Measurements from ENCODE around the gene P2RY8. TPM values are rescaled to one million over a fixed set of nuclear protein-coding genes. Genes with fewer than 3 reads are reported as not detected.
A peak's percentile ranks its signal among the peaks of the same experiment; 100 is the strongest.

The P2RY8 gene
- total RNA-seq, 1 donor from 2014 or later: 3.1 TPM

DNA sequence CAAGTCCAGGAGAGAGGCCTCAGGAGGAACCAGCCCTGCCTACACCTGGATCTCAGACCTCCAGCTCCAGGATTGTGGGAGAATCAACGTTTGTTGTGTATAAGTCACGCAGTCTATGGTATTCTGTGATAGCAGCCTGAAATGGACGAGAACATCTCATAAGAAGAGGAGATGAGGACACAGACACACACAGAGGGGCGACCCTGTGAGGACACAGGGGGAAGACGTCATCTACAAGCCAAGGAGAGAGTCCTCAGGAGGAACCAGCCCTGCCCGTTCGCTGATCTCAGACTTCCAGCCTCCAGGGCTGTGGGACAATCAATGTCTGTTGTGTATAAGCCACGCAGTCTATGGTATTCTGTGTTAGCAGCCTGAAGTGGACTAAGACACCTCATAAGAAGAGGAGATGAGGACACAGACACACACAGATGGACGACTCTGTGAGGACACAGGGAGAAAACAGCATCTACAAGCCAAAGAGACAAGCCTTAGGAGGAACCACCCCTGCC lies 20.3 kb downstream of the P2RY8 start:
- TF ChIP-seq, protein P1, sequence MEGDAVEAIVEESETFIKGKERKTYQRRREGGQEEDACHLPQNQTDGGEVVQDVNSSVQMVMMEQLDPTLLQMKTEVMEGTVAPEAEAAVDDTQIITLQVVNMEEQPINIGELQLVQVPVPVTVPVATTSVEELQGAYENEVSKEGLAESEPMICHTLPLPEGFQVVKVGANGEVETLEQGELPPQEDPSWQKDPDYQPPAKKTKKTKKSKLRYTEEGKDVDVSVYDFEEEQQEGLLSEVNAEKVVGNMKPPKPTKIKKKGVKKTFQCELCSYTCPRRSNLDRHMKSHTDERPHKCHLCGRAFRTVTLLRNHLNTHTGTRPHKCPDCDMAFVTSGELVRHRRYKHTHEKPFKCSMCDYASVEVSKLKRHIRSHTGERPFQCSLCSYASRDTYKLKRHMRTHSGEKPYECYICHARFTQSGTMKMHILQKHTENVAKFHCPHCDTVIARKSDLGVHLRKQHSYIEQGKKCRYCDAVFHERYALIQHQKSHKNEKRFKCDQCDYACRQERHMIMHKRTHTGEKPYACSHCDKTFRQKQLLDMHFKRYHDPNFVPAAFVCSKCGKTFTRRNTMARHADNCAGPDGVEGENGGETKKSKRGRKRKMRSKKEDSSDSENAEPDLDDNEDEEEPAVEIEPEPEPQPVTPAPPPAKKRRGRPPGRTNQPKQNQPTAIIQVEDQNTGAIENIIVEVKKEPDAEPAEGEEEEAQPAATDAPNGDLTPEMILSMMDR (IDR thresholded peaks at IDR 0.05): no peak
- Histone ChIP-seq H3K27ac (no peak overlapping the region), H3K9me3 (no peaks in the 10 kb centered on the region), H3K4me1 (no peaks in the 10 kb centered on the region), H3K4me3 (no peak overlapping the region), H3K27me3 (no peaks in the 10 kb centered on the region), H3K36me3 (no peaks in the 10 kb centered on the region)
- DNase-seq (peak; percentile 23), ATAC-seq (no peak)
- intact Hi-C loops (cut with DNase I): no loop called here

DNA sequence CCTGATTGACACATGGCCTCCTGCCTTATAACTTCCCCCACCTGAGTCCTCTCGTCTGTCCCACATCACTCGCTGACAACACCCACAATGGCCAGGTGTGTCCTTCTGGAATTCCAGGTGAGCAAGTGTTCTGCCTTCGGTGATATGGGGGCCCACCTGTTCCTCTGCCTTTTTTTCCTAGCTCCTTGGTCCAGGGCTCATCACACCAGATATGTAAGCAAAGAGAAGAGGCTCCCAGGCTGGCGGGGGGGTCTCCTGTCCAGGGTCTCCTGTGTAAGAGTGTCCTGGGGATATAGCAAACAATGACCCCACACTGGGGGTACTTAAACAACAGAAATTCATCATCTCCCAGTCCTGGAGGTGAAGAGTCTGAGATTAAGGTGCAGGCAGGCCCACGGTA lies 25.2 kb downstream of the P2RY8 start:
- ATAC-seq (no peak), DNase-seq (peak; percentile 2)
- Histone ChIP-seq H3K36me3 (no peaks in the 10 kb centered on the region), H3K4me3 (no peak overlapping the region), H3K4me1 (no peaks in the 10 kb centered on the region), H3K27me3 (no peaks in the 10 kb centered on the region), H3K9me3 (no peaks in the 10 kb centered on the region), H3K27ac (no peak overlapping the region)
- TF ChIP-seq, protein P1 (IDR thresholded peaks at IDR 0.05): no peak
- intact Hi-C loops (cut with DNase I): no loop called here

GRCh38 chrX:1511150-1511549 lies 25.8 kb downstream of the P2RY8 start:
- intact Hi-C loops (cut with DNase I): no loop called here
- ATAC-seq: no peak
- H3K4me3 ChIP-seq: no peak overlapping the region
- TF ChIP-seq, protein P1 (IDR thresholded peaks at IDR 0.05): no peak
- no peak overlapping the region for H3K27ac ChIP-seq
- H3K9me3 ChIP-seq: no peaks in the 10 kb centered on the region
- H3K27me3 ChIP-seq: no peaks in the 10 kb centered on the region
- H3K4me1 ChIP-seq: no peaks in the 10 kb centered on the region
- DNase-seq: no peak
- H3K36me3 ChIP-seq: no peaks in the 10 kb centered on the region

GRCh38 chrX:1507511-1508463 lies 29.2 kb downstream of the P2RY8 start:
- H3K36me3 ChIP-seq: no peaks in the 10 kb centered on the region
- ATAC-seq (peak; percentile 79), DNase-seq (peak; percentile 67)
- TF ChIP-seq, protein P1 (IDR thresholded peaks at IDR 0.05): no peak
- no peaks in the 10 kb centered on the region for H3K9me3 ChIP-seq
- no peaks in the 10 kb centered on the region for H3K27me3 ChIP-seq
- H3K27ac ChIP-seq: no peak overlapping the region
- peaks cover 5% of the 10 kb centered on the region for H3K4me1 ChIP-seq
- intact Hi-C loops (cut with DNase I): no loop called here
- H3K4me3 ChIP-seq: no peak overlapping the region

DNA sequence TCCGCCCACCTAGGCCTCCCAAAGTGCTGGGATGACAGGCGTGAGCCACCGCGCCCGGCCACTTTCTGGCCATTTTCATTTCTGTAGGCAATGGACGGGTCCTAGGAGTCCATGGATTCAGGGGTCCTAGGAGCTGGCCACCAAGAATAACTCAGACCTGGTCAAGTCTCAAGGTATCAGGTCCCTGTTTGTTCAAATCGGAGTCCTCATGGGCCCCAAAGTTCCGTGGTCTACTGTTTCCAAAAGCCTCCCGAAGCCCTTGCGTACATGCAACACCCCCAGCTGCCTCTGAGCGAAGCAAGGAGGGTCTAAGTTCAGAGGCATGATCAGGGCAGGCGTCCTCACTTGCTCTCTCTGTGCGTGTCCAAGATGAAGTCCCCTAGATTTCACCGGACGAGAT lies 30.1 kb downstream of the P2RY8 start:
- no peaks in the 10 kb centered on the region for H3K9me3 ChIP-seq
- intact Hi-C loops (cut with DNase I): no loop called here
- H3K27ac ChIP-seq: no peak overlapping the region
- H3K27me3 ChIP-seq: no peaks in the 10 kb centered on the region
- TF ChIP-seq, protein P1 (IDR thresholded peaks at IDR 0.05): no peak
- H3K36me3 ChIP-seq: no peaks in the 10 kb centered on the region
- peaks cover 5% of the 10 kb centered on the region for H3K4me1 ChIP-seq
- ATAC-seq (no peak), DNase-seq (peak; percentile 25)
- no peak overlapping the region for H3K4me3 ChIP-seq

Measured in upper lobe of right lung (tissue), 1 donor.